ENCODE data around the gene LEF1. TPM values are rescaled to one million over a fixed set of nuclear protein-coding genes. Genes with fewer than 3 reads are reported as not detected.

LEF1 gene
- total and polyA plus RNA-seq, 2 of the 8 experiments (the other 6 are each of a cell fraction or from before 2014, with no cell fraction given) = 2.6 to 5.2 TPM

DNA sequence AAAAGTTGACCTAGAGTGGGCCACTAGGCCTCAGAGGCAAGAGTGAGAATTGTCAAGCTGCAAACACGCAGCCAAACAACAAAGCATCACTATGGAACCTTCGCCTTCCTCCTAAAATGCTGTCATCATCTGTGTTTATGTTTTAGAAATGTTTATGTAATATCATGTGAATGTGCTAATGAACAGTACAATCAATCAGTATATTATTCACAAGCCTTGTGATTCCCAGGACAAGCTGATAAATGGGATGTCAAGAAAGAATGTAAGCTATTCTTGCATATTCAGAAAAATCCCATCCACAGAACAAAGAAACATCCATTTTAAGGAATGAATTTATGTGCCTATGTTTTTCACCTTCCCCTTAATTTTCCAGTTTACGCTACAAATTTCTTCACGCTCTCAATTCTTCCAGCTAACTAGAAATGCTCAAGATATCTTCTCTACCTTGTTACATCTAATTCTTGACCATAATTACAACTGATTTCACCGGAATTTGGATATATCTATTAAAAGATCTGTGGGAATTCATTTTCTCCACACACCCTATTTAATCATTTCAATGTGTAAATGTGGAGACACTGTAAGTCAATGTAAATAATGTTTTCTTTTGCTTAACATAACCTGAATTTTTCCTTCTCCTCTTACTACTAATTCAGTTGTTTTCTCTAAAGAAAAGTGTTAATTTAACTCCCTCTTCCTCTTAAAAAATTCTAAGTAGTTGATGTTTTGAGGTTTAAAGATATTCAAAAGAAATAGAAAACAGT, 65.5 kb downstream of the LEF1 start (continued):
- TF ChIP-seq, protein P1, sequence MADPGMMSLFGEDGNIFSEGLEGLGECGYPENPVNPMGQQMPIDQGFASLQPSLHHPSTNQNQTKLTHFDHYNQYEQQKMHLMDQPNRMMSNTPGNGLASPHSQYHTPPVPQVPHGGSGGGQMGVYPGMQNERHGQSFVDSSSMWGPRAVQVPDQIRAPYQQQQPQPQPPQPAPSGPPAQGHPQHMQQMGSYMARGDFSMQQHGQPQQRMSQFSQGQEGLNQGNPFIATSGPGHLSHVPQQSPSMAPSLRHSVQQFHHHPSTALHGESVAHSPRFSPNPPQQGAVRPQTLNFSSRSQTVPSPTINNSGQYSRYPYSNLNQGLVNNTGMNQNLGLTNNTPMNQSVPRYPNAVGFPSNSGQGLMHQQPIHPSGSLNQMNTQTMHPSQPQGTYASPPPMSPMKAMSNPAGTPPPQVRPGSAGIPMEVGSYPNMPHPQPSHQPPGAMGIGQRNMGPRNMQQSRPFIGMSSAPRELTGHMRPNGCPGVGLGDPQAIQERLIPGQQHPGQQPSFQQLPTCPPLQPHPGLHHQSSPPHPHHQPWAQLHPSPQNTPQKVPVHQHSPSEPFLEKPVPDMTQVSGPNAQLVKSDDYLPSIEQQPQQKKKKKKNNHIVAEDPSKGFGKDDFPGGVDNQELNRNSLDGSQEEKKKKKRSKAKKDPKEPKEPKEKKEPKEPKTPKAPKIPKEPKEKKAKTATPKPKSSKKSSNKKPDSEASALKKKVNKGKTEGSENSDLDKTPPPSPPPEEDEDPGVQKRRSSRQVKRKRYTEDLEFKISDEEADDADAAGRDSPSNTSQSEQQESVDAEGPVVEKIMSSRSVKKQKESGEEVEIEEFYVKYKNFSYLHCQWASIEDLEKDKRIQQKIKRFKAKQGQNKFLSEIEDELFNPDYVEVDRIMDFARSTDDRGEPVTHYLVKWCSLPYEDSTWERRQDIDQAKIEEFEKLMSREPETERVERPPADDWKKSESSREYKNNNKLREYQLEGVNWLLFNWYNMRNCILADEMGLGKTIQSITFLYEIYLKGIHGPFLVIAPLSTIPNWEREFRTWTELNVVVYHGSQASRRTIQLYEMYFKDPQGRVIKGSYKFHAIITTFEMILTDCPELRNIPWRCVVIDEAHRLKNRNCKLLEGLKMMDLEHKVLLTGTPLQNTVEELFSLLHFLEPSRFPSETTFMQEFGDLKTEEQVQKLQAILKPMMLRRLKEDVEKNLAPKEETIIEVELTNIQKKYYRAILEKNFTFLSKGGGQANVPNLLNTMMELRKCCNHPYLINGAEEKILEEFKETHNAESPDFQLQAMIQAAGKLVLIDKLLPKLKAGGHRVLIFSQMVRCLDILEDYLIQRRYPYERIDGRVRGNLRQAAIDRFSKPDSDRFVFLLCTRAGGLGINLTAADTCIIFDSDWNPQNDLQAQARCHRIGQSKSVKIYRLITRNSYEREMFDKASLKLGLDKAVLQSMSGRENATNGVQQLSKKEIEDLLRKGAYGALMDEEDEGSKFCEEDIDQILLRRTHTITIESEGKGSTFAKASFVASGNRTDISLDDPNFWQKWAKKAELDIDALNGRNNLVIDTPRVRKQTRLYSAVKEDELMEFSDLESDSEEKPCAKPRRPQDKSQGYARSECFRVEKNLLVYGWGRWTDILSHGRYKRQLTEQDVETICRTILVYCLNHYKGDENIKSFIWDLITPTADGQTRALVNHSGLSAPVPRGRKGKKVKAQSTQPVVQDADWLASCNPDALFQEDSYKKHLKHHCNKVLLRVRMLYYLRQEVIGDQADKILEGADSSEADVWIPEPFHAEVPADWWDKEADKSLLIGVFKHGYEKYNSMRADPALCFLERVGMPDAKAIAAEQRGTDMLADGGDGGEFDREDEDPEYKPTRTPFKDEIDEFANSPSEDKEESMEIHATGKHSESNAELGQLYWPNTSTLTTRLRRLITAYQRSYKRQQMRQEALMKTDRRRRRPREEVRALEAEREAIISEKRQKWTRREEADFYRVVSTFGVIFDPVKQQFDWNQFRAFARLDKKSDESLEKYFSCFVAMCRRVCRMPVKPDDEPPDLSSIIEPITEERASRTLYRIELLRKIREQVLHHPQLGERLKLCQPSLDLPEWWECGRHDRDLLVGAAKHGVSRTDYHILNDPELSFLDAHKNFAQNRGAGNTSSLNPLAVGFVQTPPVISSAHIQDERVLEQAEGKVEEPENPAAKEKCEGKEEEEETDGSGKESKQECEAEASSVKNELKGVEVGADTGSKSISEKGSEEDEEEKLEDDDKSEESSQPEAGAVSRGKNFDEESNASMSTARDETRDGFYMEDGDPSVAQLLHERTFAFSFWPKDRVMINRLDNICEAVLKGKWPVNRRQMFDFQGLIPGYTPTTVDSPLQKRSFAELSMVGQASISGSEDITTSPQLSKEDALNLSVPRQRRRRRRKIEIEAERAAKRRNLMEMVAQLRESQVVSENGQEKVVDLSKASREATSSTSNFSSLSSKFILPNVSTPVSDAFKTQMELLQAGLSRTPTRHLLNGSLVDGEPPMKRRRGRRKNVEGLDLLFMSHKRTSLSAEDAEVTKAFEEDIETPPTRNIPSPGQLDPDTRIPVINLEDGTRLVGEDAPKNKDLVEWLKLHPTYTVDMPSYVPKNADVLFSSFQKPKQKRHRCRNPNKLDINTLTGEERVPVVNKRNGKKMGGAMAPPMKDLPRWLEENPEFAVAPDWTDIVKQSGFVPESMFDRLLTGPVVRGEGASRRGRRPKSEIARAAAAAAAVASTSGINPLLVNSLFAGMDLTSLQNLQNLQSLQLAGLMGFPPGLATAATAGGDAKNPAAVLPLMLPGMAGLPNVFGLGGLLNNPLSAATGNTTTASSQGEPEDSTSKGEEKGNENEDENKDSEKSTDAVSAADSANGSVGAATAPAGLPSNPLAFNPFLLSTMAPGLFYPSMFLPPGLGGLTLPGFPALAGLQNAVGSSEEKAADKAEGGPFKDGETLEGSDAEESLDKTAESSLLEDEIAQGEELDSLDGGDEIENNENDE (IDR thresholded peaks at IDR 0.05; ENCODE audit: insufficient replicate concordance, low read length) = no peak
- TF ChIP-seq JUN (IDR thresholded peaks at IDR 0.05; ENCODE audit: low read depth, low read length) (no peak), CHD1 (IDR thresholded peaks at IDR 0.05; ENCODE audit: low read depth, low read length) (no peak), KDM1A (IDR thresholded peaks at IDR 0.05; ENCODE audit: borderline replicate concordance, low read length) (no peak), POU5F1 (IDR thresholded peaks at IDR 0.05; ENCODE audit: low read depth, low read length) (no peak), RXRA (IDR thresholded peaks at IDR 0.05; ENCODE audit: insufficient read depth, low read depth, low read length) (no peak), HDAC6 (IDR thresholded peaks at IDR 0.05; ENCODE audit: low read depth, low read length) (no peak), BACH1 (IDR thresholded peaks at IDR 0.05; ENCODE audit: low read length) (no peak), SUZ12 (IDR thresholded peaks at IDR 0.05; ENCODE audit: low read length) (no peak)
- TF ChIP-seq, protein P2, sequence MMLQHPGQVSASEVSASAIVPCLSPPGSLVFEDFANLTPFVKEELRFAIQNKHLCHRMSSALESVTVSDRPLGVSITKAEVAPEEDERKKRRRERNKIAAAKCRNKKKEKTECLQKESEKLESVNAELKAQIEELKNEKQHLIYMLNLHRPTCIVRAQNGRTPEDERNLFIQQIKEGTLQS (IDR thresholded peaks at IDR 0.05; ENCODE audit: insufficient read depth, low read depth, low read length) = no peak

Data from H1 (cell line).